GM21529 (cell line): Measurements from ENCODE around the gene CAVIN3.

Source experiments
- ATAC-seq: cut with Tn5 transposase; IDR thresholded peaks from one replicate; pipeline ENCODE4 v1.9.1; 2021; ENCODE audit not compliant: unreplicated experiment

The CAVIN3 gene

GRCh38 chr11:6320411-6321155 lies at the start of gene CAVIN3:
CAVIN3 (minus strand) TSS chr11:6320501; CDS start chr11:6320476, 25 bp downstream.
- peak; percentile 69 for ATAC-seq

- no peak for ATAC-seq
Observed at GRCh38 chr11:6365659-6366058, 45.4 kb upstream of the CAVIN3 start.

- ATAC-seq: peak; percentile 95
Observed at GRCh38 chr11:6362873-6363678, 42.8 kb upstream of the CAVIN3 start.

- no peak for ATAC-seq
Observed at GRCh38 chr11:6362185-6362872, 42.0 kb upstream of the CAVIN3 start.

- ATAC-seq: no peak
Observed at GRCh38 chr11:6360183-6360582, 39.9 kb upstream of the CAVIN3 start.

- peak; percentile 47 for ATAC-seq
Observed at GRCh38 chr11:6357222-6357621, 36.9 kb upstream of the CAVIN3 start.

- no peak for ATAC-seq
Observed at GRCh38 chr11:6356503-6357055, 36.3 kb upstream of the CAVIN3 start.

- ATAC-seq: no peak
Observed at GRCh38 chr11:6354651-6355485, 34.6 kb upstream of the CAVIN3 start.

GRCh38 chr11:6353367-6353987 lies 33.2 kb upstream of the CAVIN3 start:
- ATAC-seq: peak; percentile 76

- ATAC-seq: no peak
Observed at GRCh38 chr11:6351782-6352382, 31.6 kb upstream of the CAVIN3 start.

- no peak for ATAC-seq
Observed at GRCh38 chr11:6350486-6350885, 30.2 kb upstream of the CAVIN3 start.

- ATAC-seq: no peak
Observed at GRCh38 chr11:6350043-6350442, 29.7 kb upstream of the CAVIN3 start.

GRCh38 chr11:6345366-6345765 lies 25.1 kb upstream of the CAVIN3 start:
- ATAC-seq: no peak

- no peak for ATAC-seq
Observed at GRCh38 chr11:6336293-6336692, 16.0 kb upstream of the CAVIN3 start.

- no peak for ATAC-seq
Observed at GRCh38 chr11:6334806-6335205, 14.5 kb upstream of the CAVIN3 start.

- ATAC-seq: no peak
Observed at GRCh38 chr11:6333095-6333494, 12.8 kb upstream of the CAVIN3 start.

- no peak for ATAC-seq
Observed at GRCh38 chr11:6332066-6332465, 11.8 kb upstream of the CAVIN3 start.

- no peak for ATAC-seq
Observed at GRCh38 chr11:6328321-6328720, 8.0 kb upstream of the CAVIN3 start.

- no peak for ATAC-seq
Observed at GRCh38 chr11:6327806-6328205, 7.5 kb upstream of the CAVIN3 start.

- no peak for ATAC-seq
Observed at GRCh38 chr11:6326985-6327384, 6.7 kb upstream of the CAVIN3 start.
